H1 (cell line): Measurements from ENCODE around the gene CARD11. TPM values are rescaled to one million over a fixed set of nuclear protein-coding genes. Genes with fewer than 3 reads are reported as not detected.
A peak's percentile ranks its signal among the peaks of the same experiment; 100 is the strongest.

Experiments used
- CHD7 ChIP-seq: fragments of 300-600 bp; sonication (generic); IDR thresholded peaks from 2 replicates; pipeline ENCODE4 v1.7.1; 2012; ENCODE audit warnings: low read length, moderate library complexity, mild to moderate bottlenecking, inconsistent platforms; ENCODE audit not compliant: insufficient replicate concordance
- GTF2F1 ChIP-seq: IDR thresholded peaks from 2 replicates; pipeline ENCODE4 v1.6.1; 2012; ENCODE audit warnings: low read depth, low read length, improper control_type of control experiment, borderline replicate concordance
- TAF7 ChIP-seq: optimal IDR thresholded peaks from 2 replicates; pipeline ENCODE3; 2011; ENCODE audit warnings: low read depth, mild to moderate bottlenecking, inconsistent platforms, low read length, moderate library complexity, borderline replicate concordance
- TBP ChIP-seq: IDR thresholded peaks from 2 replicates; pipeline ENCODE4 v1.6.1; 2011; ENCODE audit warnings: low read depth, low read length, improper control_type of control experiment
- YY1 ChIP-seq: IDR thresholded peaks from 2 replicates; pipeline ENCODE4 v1.6.1; 2011; ENCODE audit warnings: low read depth, mild to moderate bottlenecking, low read length
- polyA plus RNA-seq, 7 experiments: library from polyadenylated mRNA; depleted of rRNA in 3 of 7; stranded (reverse) in 5 of 7; unstranded in 2 of 7; fragments of >200 nt in 5 of 7; fragments of 200-250 nt in 2 of 7; gene quantifications; 1 replicate in 5 of 7; 2 replicates in 1 of 7; 4 replicates in 1 of 7; pipeline versions ENCODE4 v1.2.1 to v1.2.3, GENCODE V29; 2011 to 2013; ENCODE audit warnings: missing spikeins in 2 of 7, mixed read lengths in 2 of 7
- total RNA-seq: library from RNA; stranded (reverse); fragmentation: NEBNext Ultra II Directional; extraction: Animal tissue kit (Norgen Biotek cat#: 25700); gene quantifications from 2 replicates; pipeline ENCODE4 v1.2.1, GENCODE V29; 2021

CARD11 gene
- total and polyA plus RNA-seq, 2 of the 8 experiments (the other 6 are each of a cell fraction or from before 2014, with no cell fraction given): 12.6 to 29.8 TPM

DNA sequence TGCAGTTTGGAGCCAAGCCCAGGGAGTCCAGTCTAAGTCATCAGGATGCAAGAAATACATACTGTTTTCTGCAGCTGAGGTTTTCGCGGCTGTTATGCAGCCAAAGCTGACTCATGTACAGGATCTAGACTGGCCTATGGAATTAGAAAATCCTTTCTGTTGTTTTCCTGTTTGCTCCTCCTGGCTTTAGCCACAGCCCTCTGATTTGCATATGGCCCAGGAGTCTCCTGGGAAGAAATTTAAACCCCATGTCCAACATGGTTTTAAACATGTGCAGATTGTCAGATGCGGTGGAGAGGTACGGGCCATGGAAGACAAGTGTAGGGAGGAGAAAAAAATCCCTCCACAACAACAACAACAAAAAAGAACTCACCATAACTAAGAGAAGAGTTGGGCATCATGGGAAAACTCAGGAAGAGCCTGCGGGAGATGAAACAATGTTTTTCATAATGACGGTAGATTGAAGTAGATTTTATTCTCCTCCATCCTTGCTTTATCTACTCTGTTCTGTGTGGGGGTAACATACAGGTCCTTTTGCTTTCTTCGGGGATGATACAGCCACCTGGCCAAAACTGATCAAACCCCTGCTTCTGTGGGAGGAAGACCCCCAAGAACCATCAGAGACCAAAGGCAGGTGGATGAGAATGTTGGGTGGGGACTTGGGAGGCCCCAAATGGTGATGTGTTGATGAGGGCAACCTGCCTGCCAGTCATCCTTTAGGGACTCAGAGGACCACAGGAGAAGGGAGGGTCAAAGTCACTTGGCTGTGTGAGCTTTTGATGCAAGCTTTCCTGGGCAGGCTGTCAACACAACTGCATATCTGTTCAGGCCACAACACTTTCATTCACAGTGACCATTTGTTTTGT lies 169.7 kb downstream of the CARD11 start (continued):
- peak; percentile 99 for TF ChIP-seq GTF2F1
- TF ChIP-seq YY1: peak; percentile 43; the same call in 1 of the 2 replicates
- TF ChIP-seq TAF7: peak; percentile 100
- TF ChIP-seq CHD7: no peak
- TF ChIP-seq TBP: peak; percentile 98
